NT2/D1 (cell line): ENCODE results near the gene CHD5.

Experiments used
- SUZ12 ChIP-seq: IDR thresholded peaks from 2 replicates; pipeline ENCODE4 v1.6.1; 2011; ENCODE audit not compliant: insufficient read length, insufficient read depth; ENCODE audit errors: extremely low read depth
- YY1 ChIP-seq: IDR thresholded peaks from 2 replicates; pipeline ENCODE4 v1.6.1; 2011; ENCODE audit not compliant: insufficient read length, insufficient read depth
- ZNF274 ChIP-seq: IDR thresholded peaks from 2 replicates; pipeline ENCODE4 v1.6.1; 2011; ENCODE audit warnings: mild to moderate bottlenecking, low read depth, low read length

GRCh38 chr1:6134741-6135510 is 45.2 kb downstream of the CHD5 start:
- no peak for TF ChIP-seq ZNF274
- TF ChIP-seq YY1: no peak
- no peak for TF ChIP-seq SUZ12
